Hepatic stellate cell (primary cell): ENCODE measurements around the gene PARD3B.

ENCODE experiments used
- DNase-seq: peaks from one replicate; pipeline ENCODE4 v3.0.0; 2011; ENCODE audit warnings: low spot score

The PARD3B gene

GRCh38 chr2:204763974-204764703 lies 218.9 kb downstream of the PARD3B start:
- DNase-seq = no peak

GRCh38 chr2:204770735-204771134 lies 225.5 kb downstream of the PARD3B start:
- DNase-seq = no peak

DNA sequence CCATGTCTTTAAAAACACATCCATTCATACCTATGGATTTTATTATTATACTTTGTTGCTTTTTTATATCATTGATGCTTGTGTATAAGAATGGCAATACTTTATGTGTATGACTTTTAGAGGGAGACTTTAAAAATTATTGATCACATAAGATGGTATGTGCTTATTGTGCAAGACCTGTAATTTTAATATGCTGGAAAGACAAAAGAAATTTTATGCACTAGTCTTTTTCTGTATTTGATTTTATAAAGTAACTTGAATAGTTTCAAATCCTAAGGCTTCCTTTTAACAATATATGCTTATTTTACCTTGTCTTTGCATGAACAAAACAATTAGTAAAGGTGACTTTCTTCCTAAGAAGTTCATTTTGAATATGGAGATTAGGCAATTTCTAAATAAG lies 226.4 kb downstream of the PARD3B start:
- no peak for DNase-seq

GRCh38 chr2:204772546-204772945 lies 227.3 kb downstream of the PARD3B start:
- no peak for DNase-seq

DNA sequence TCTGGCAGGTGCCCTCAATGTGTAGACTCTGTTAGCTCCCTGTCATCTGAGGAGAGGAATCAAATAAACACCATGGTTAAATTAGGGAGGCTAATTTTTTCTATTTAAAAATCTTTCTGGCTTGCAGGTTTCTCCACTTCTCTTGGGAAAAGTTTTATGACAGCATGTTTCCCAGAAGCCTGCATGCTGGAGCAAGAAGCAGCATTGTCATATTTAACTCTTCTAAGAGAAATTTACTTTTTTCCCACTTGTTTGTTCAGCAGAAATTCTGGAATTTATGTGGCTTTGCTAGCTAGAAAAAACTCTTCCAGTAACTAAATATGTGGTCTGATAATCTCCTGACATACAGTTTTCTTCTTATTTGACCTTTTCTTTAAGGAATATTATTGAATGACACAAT lies 230.5 kb downstream of the PARD3B start:
- DNase-seq = no peak

GRCh38 chr2:204776781-204777559 lies 231.7 kb downstream of the PARD3B start:
- no peak for DNase-seq

GRCh38 chr2:204779771-204780170 lies 234.5 kb downstream of the PARD3B start:
- DNase-seq = no peak

GRCh38 chr2:204781941-204782340 lies 236.7 kb downstream of the PARD3B start:
- no peak for DNase-seq

GRCh38 chr2:204790076-204790475 lies 244.8 kb downstream of the PARD3B start:
- DNase-seq = no peak

DNA sequence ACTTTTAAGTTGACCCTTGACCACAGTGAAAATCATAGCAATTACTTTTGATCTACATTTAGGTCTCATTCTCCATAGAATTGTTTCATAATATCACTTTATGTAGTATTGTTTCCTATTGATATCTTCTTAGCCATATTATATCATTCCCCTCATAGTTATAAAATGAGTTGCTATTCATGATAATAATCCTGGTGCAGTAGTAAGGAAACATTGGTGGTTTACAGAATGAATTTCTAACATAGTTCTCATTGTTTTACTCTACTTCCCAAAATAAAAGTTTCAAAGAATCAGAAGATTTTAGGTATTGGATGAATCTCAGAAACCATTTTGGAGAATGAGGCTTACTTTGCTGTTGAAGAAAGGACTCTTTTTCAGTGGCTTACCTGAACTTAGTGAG lies 246.0 kb downstream of the PARD3B start:
- DNase-seq = no peak

DNA sequence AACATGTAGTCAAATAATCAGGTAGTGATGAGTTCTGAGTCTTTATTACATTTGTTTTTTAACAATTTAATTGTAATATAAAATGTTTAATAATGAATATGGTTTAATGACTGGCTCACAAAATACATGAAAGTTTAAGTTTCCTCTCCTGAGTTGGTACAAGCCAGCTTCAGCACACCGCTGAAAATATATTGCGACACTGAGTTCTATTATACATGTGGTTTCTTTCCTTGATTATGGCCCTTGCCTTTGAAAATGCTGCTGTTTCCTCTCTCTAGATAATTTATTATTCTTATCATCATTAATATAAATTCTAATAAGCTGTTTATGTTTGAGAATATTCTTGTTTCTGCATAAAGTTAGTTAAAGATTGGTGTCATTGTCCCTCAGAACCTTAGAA lies 249.3 kb downstream of the PARD3B start:
- DNase-seq = no peak

DNA sequence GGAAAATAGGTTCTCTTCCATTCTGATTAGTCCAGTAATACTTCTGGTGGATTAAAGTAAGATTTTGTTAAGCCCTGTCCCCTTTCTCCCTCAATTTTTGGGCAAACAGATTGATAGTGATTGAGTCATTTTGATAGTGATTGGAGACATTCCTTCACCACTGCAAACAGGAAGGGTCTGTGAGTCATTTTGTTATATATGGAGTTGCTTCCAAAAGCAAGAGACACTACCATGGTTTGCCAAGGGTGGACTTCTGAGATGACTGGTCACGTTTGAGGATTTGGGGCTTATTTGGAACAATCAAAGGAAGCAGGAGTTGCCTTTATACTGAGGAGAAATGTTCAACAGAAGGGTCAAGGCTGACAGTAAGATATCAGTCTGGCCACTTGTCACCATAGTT lies 249.9 kb downstream of the PARD3B start:
- DNase-seq = peak; percentile 23

GRCh38 chr2:204796581-204796980 lies 251.3 kb downstream of the PARD3B start:
- DNase-seq = no peak

DNA sequence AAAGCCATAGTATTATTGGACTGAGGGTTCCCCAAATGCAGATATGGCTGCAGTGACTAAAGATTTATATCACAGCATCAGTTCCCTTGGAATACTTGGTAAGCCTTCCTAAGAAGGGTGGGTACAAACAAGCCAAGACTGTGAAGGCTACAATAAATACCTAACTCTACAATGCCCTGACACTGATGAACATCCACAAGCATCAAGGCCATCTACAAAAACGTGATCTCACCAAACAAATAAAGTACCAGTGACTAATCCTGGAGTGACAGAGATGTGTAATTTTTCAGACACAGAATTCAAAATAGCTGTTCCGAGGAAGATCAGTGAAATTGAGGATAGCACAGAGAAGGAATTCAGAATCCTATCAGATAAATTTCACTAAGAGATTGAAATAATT lies 254.5 kb downstream of the PARD3B start:
- DNase-seq = no peak

DNA sequence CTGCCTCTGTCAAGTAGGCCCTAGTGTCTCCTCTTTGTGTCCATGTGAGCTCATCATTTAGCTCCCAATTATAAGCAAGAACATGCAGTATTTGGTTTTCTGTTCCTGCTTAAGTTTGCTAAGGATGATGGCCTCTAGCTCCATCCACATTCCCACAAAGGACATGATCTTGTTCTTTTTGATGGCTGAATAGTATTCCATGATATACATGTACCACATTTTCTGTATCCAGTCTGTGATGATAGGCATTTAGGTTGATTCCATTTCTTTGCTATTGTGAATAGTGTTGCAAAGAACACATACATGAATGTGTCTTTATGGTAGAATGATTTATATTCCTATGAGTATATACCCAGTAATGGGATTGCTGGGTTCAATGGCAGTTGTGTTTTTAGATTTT lies 263.2 kb downstream of the PARD3B start:
- DNase-seq = no peak

DNA sequence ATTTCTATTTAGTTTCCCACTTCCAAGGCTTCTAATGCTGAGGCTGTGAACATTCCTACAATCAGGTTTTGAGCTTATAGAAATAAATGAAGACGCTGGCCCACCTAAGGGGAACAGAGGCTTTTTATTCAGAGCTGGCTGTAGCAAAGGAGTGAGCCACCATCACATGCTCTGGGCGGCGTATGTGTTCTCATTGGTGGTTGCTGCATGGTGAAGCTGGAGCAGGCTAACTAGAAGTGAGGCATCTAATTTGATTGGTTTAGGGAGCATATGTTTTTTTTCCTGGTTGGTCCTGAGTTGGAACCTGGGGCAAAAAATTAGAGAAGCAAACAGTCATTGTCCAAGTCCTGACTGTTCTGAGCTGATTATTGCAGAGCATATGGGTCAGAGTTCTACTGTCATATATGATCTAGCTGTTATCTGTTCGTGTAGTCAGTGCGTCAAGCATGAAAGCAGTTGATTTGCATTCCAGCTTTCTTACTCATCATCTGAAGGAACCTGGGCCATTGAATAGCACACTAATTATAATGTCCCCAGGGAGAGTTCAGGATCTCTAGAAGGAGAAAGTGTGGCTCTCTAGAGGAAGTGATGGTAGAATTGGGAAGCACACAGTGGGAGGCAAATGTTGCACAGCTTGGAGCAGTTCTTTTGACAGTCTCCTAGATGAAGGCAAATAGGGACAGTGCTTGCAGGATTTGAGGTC lies 279.6 kb downstream of the PARD3B start:
- peak; percentile 13 for DNase-seq

DNA sequence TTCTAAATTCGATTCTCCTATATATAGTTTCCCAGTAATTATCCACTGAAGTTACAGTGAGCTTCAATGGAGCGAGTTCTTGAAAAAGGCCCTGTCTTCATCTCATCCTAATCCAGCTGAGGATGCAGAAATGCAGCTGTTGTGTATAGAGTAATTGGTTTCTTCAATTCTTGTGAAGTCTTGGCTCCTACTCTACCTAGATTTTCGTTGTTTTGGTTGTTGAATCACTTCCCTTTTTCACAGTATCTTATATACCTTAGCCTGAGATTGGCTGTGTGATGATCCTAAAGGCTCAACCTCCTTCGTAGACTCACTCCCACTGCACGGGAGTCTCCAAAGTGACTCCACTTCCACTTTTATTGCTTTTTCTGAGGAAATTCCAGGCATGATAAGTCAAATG lies 280.4 kb downstream of the PARD3B start:
- no peak for DNase-seq

DNA sequence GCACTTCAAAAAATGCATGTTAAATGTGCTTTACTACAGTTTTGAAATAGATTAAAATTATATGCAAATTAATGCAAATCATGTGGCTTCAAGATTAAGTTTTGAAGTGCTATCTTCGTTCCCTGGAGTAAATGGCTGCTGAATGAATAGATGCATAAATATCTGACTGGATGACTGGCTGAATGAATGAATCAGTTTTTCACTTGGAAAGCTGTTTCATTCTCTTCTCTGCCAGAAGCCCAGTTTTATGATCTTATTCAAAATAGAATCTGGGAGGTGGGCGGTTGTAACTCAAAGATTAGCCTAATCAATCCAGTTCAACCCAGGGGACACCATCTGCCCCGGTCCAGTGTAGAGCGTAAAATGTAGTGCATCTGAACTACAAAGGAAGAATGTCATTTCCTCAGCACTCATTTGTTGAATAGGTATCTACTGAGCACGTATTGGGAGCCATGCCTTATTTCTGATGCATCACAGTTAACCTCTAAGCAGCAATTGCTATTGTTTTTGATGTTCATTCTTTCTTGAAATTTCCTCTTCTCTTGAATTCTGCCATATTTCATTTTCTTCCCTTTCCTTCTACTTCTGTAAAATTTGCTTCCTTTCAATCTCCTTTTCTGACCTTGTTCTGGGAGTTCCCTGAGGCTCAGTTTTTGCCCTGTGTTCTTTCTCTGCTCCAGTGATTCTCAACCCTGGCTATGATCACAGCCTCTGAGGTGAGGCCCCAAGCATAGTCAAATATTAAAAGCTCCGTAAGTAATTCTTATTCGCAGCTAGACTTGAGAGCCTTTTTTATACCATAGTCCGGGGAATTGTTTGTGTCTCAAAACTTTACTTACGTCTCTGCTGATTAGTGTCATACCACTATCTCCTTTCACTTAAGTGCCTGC lies 282.7 kb downstream of the PARD3B start:
- DNase-seq = no peak

DNA sequence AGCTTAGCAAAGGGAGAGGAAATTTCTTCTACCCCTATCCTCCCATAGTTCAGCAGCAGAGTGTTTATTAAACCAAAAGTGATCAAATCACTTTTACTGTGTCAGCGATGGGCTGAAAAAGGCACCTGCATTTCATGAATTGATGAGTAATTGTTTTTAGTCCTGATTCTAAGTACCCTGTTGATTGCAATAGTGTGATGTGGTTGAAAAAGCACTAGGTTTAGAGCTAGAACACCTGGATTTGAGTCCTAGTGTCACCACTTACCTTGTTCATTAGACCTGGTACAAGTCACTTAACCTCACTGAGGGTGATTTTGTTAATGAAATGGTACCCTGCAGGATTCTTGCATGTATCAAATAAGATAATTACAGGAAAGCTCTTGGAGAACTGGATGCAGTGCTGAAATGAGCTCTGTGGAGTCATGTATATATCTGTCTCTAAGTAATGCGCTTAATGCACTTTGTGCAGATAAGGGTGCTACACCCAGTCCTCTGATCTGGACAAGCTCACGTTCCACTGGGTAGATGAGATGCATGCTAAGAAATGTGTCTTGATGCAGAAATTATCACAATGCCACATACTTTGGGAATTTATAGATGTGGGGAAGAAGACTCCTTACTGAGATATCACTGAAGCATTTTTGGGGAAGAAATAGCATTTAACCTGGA lies 289.6 kb downstream of the PARD3B start:
- DNase-seq = no peak

DNA sequence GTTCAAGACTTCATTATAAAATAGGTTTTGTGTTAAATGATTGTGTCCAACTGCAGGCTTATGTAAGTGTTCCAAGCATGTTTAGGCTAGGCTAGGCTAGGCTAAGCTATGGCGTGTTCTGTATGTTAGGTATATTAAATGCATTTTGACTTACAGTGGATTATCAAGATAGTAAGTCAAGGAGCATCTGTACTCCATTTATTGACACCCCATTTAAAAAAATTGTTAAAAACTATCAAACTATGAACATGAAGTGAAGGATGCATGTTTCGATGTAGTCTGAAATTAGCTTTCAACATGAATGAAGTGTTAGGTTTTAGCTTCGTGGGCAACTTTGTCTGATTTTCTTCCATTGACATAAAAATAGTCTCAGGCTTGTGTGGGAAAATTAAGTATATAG lies 290.5 kb downstream of the PARD3B start:
- DNase-seq = no peak

- no peak for DNase-seq
Observed at GRCh38 chr2:204840504-204840903, 295.2 kb downstream of the PARD3B start.
